HG03095 (cell line): ENCODE measurements around the gene CHD2.
"Not testable (repeated sequence)": the region's sequence is repeated elsewhere in the genome, so short reads cannot be mapped to it uniquely, and the experiment has no call there.

Experiments used
- ATAC-seq: cut with Tn5 transposase; IDR thresholded peaks from one replicate; pipeline ENCODE4 v1.9.1; 2021; ENCODE audit warnings: moderate library complexity; ENCODE audit not compliant: unreplicated experiment

CHD2 gene

GRCh38 chr15:93033434-93034045, 133.4 kb downstream of the CHD2 start:
- ATAC-seq, result no peak

- ATAC-seq, result no peak
These were observed 134.4 kb downstream of the CHD2 start for GRCh38 chr15:93034512-93034911.

- peak; percentile 12 for ATAC-seq
These were observed 135.2 kb downstream of the CHD2 start for GRCh38 chr15:93035092-93035915.

- peak; percentile 84 for ATAC-seq
These were observed 136.1 kb downstream of the CHD2 start for GRCh38 chr15:93035953-93036810.

GRCh38 chr15:93036951-93037819, 137.1 kb downstream of the CHD2 start:
- no peak for ATAC-seq

- ATAC-seq, result no peak
These were observed 137.9 kb downstream of the CHD2 start for GRCh38 chr15:93037820-93038705.

- not testable (repeated sequence) for ATAC-seq
These were observed 139.6 kb downstream of the CHD2 start for GRCh38 chr15:93039562-93040287.

GRCh38 chr15:93040288-93041158, 140.4 kb downstream of the CHD2 start:
- ATAC-seq, result no peak

GRCh38 chr15:93041159-93041547, 141.0 kb downstream of the CHD2 start:
- no peak for ATAC-seq

- ATAC-seq, result no peak
These were observed 142.1 kb downstream of the CHD2 start for GRCh38 chr15:93042211-93042610.

GRCh38 chr15:93042691-93043378, 142.7 kb downstream of the CHD2 start:
- no peak for ATAC-seq

GRCh38 chr15:93043621-93044300, 143.6 kb downstream of the CHD2 start:
- no peak for ATAC-seq

GRCh38 chr15:93044301-93045190, 144.4 kb downstream of the CHD2 start:
- no peak for ATAC-seq

GRCh38 chr15:93045191-93045785, 145.2 kb downstream of the CHD2 start:
- no peak for ATAC-seq

GRCh38 chr15:93046120-93046519, 146.0 kb downstream of the CHD2 start:
- no peak for ATAC-seq
